Keratinocyte (primary cell): Measurements from ENCODE around the gene HOXC6. TPM values are rescaled to one million over a fixed set of nuclear protein-coding genes. Genes with fewer than 3 reads are reported as not detected.

Experiments
- DNase-seq: peaks from one replicate; pipeline ENCODE4 v3.0.0-alpha.2; 2011; ENCODE audit warnings: low read depth, missing footprints, low spot score
- FAIRE-seq: peaks from 2 replicates; lab custom pipeline; 2011; peaks lifted over from hg19 to GRCh38; lab: Jason Lieb, UNC
- H2AFZ ChIP-seq: 2 replicates; pipeline ENCODE4 v1.6.0; 2012; ENCODE audit warnings: low read length, control low read depth, inconsistent platforms; ENCODE audit not compliant: control insufficient read depth
- H3K27ac ChIP-seq: 2 replicates; pipeline ENCODE4 v1.5.1; 2011; ENCODE audit warnings: low read length; ENCODE audit not compliant: control insufficient read depth, insufficient read depth
- H3K27me3 ChIP-seq: 3 replicates; pipeline ENCODE4 v1.6.0; 2011; ENCODE audit warnings: low read length; ENCODE audit not compliant: control insufficient read depth, insufficient read depth; ENCODE audit errors: extremely low read depth
- H3K36me3 ChIP-seq, 2 experiments: 2 replicates in 1 of 2; 3 replicates in 1 of 2; pipeline ENCODE4 v1.5.1; 2011; ENCODE audit warnings: low read length in 2 of 2, mild to moderate bottlenecking in 1 of 2; ENCODE audit not compliant: control insufficient read depth in 2 of 2, insufficient read depth in 2 of 2; ENCODE audit errors: extremely low read depth in 1 of 2
- H3K4me1 ChIP-seq: 3 replicates; pipeline ENCODE4 v1.5.1; 2011; ENCODE audit warnings: low read length; ENCODE audit not compliant: control insufficient read depth, insufficient read depth; ENCODE audit errors: extremely low read depth
- H3K4me2 ChIP-seq: 3 replicates; pipeline ENCODE4 v1.6.0; 2011; ENCODE audit warnings: low read depth, low read length; ENCODE audit not compliant: control insufficient read depth, insufficient read depth; ENCODE audit errors: extremely low read depth
- H3K4me3 ChIP-seq, 3 experiments: fragments of 200-600 bp in 1 of 3; sonication (generic) in 1 of 3; 2 replicates in 2 of 3; 3 replicates in 1 of 3; pipeline ENCODE4 v1.5.1; 2011 to 2016; ENCODE audit warnings: low read length in 3 of 3, mild to moderate bottlenecking in 3 of 3, control low read depth in 2 of 3, inconsistent platforms in 1 of 3, low read depth in 1 of 3, mixed read lengths in 1 of 3, mixed run types in 1 of 3, moderate library complexity in 1 of 3; ENCODE audit not compliant: control insufficient read depth in 2 of 3, insufficient read depth in 2 of 3; ENCODE audit errors: extremely low read depth in 1 of 3
- H3K79me2 ChIP-seq: 2 replicates; pipeline ENCODE4 v1.6.0; 2012; ENCODE audit warnings: low read length; ENCODE audit not compliant: control insufficient read depth, insufficient read depth
- H3K9ac ChIP-seq: 3 replicates; pipeline ENCODE4 v1.6.0; 2011; ENCODE audit warnings: low read length; ENCODE audit not compliant: control insufficient read depth, insufficient read depth; ENCODE audit errors: extremely low read depth
- H3K9me1 ChIP-seq: 3 replicates; pipeline ENCODE4 v1.6.0; 2011; ENCODE audit warnings: low read length; ENCODE audit not compliant: control insufficient read depth, insufficient read depth; ENCODE audit errors: extremely low read depth
- H3K9me3 ChIP-seq: 2 replicates; pipeline ENCODE4 v1.5.1; 2012; ENCODE audit warnings: low read depth, low read length; ENCODE audit not compliant: control insufficient read depth
- H4K20me1 ChIP-seq: 3 replicates; pipeline ENCODE4 v1.6.0; 2011; ENCODE audit warnings: low read length; ENCODE audit not compliant: control insufficient read depth, insufficient read depth; ENCODE audit errors: extremely low read depth
- CTCF ChIP-seq, 3 experiments: IDR thresholded peaks in 1 of 3; conservative IDR thresholded peaks in 1 of 3; optimal IDR thresholded peaks in 1 of 3; 2 replicates in 2 of 3; 3 replicates in 1 of 3; pipeline versions ENCODE3 to v1.5.1; 2011; ENCODE audit warnings: low read length in 3 of 3, mild to moderate bottlenecking in 3 of 3, moderate library complexity in 2 of 3, control low read depth in 1 of 3, inconsistent platforms in 1 of 3; ENCODE audit not compliant: insufficient read depth in 2 of 3; ENCODE audit errors: extremely low read depth in 1 of 3
- EZH2 ChIP-seq: IDR thresholded peaks from one replicate; pipeline ENCODE4 v1.6.1; 2012; ENCODE audit warnings: inconsistent platforms, mild to moderate bottlenecking, low read length, moderate library complexity
- dilution Hi-C: fragments of 300-500 bp; cut with MboI; formaldehyde crosslinking; loops from one replicate; pipeline ENCODE4 v1.7.0; 2020; ENCODE audit warnings: low sequenced_read_pairs; ENCODE audit not compliant: extremely low pct_ligation_motif_present
- polyA plus RNA-seq, 5 experiments: library from polyadenylated mRNA; depleted of rRNA in 3 of 5; stranded (reverse) in 3 of 5; stranded (forward) in 1 of 5; unstranded in 1 of 5; fragments of >200 nt; gene quantifications; 1 replicate in 1 of 5; 2 replicates in 3 of 5; 3 replicates in 1 of 5; pipeline versions ENCODE4 v1.2.1 to v1.2.3, GENCODE V29; 2011 to 2012; ENCODE audit warnings: missing spikeins in 2 of 5, low read depth in 1 of 5, low replicate concordance in 1 of 5

HOXC6 gene
- polyA plus RNA-seq, 1 donor (not counting 4 experiments of a cell fraction or from before 2014, with no cell fraction given), result 4.7 TPM

- H3K9me1 ChIP-seq, result no peaks in the 10 kb centered on the region
- H3K4me2 ChIP-seq, result peak overlapping the region; percentile 98
- peaks cover 0 to 2% of the 10 kb centered on the region in 2 experiments for H3K36me3 ChIP-seq
- dilution Hi-C loops, result no loop called here
- peaks cover 33% of the 10 kb centered on the region for H3K4me1 ChIP-seq
- no peak for TF ChIP-seq EZH2
- TF ChIP-seq CTCF (optimal IDR thresholded peaks at IDR 0.05 in 1 of 3, IDR thresholded peaks at IDR 0.05 in 1 of 3, conservative IDR thresholded peaks at IDR 0.05 in 1 of 3; ENCODE audit: extremely low read depth in 1 of 3, insufficient read depth in 2 of 3, low read length in 3 of 3), result no peak
- no peaks in the 10 kb centered on the region for H3K9me3 ChIP-seq
- DNase-seq (no peak), FAIRE-seq (no peak)
- peak overlapping the region; percentile 95 for H3K27ac ChIP-seq
- H3K79me2 ChIP-seq, result peaks cover 95% of the 10 kb centered on the region
- H4K20me1 ChIP-seq, result no peaks in the 10 kb centered on the region
- H3K27me3 ChIP-seq, result no peaks in the 10 kb centered on the region
- peak overlapping the region; percentile 97 for H3K9ac ChIP-seq
- H3K4me3 ChIP-seq, result peak overlapping the region; percentile 45 to 90 (median 89)
- peak overlapping the region; percentile 58 for H2AFZ ChIP-seq
Observed at GRCh38 chr12:53994264-53995001, 33.8 kb upstream of the HOXC6 start.

- Histone ChIP-seq H3K4me1 (peaks cover 30% of the 10 kb centered on the region), H3K9me1 (no peaks in the 10 kb centered on the region), H3K27ac (peak overlapping the region; percentile 95), H3K79me2 (peaks cover 95% of the 10 kb centered on the region), H3K9me3 (no peaks in the 10 kb centered on the region), H3K36me3 (peaks cover 0 to 2% of the 10 kb centered on the region in 2 experiments), H2AFZ (peak overlapping the region; percentile 62), H3K27me3 (no peaks in the 10 kb centered on the region), H4K20me1 (no peaks in the 10 kb centered on the region), H3K9ac (peak overlapping the region; percentile 97), H3K4me3 (peak overlapping the region; percentile 45 to 90 (median 89)), H3K4me2 (peak overlapping the region; percentile 98)
- TF ChIP-seq CTCF (optimal IDR thresholded peaks at IDR 0.05 in 1 of 3, IDR thresholded peaks at IDR 0.05 in 1 of 3, conservative IDR thresholded peaks at IDR 0.05 in 1 of 3; ENCODE audit: extremely low read depth in 1 of 3, insufficient read depth in 2 of 3, low read length in 3 of 3), result no peak
- no peak for TF ChIP-seq EZH2
- no peak for DNase-seq
- FAIRE-seq, result no peak
- dilution Hi-C loops, result no loop called here
Observed at GRCh38 chr12:53995002-53995377, 33.2 kb upstream of the HOXC6 start.
